HG03060 (cell line): Measurements from ENCODE around the gene PTPMT1.
"Not testable (repeated sequence)": the region's sequence is repeated elsewhere in the genome, so short reads cannot be mapped to it uniquely, and the experiment has no call there.

Experiments used
- ATAC-seq: cut with Tn5 transposase; IDR thresholded peaks from one replicate; pipeline ENCODE4 v1.9.1; 2021; ENCODE audit warnings: low read depth, moderate number of reproducible peaks; ENCODE audit not compliant: unreplicated experiment

The PTPMT1 gene

DNA sequence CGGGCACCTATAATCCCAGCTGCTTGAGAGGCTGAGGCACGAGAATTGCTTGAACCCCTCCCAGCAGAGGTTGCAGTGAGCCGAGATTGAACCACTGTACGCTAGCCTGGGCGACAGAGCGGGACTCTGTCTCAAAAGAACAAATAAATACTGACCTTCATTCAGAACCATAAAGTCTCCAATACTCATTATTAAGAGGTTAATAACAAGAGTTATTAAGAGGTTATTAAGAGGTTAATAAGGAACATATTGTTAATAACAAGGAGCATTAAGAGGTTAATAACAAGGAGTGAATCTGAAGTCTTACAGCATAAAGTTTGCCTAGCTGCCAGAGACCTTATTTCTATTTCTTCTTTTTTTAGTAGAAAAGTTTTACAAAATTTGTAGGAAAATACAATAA is 20.1 kb upstream of the PTPMT1 start:
- ATAC-seq, result no peak

- ATAC-seq, result not testable (repeated sequence)
Observed at GRCh38 chr11:47546274-47546673, 19.1 kb upstream of the PTPMT1 start.

- ATAC-seq, result no peak
Observed at GRCh38 chr11:47550288-47551047, 14.9 kb upstream of the PTPMT1 start.

GRCh38 chr11:47551086-47551485 is 14.3 kb upstream of the PTPMT1 start:
- ATAC-seq, result no peak

DNA sequence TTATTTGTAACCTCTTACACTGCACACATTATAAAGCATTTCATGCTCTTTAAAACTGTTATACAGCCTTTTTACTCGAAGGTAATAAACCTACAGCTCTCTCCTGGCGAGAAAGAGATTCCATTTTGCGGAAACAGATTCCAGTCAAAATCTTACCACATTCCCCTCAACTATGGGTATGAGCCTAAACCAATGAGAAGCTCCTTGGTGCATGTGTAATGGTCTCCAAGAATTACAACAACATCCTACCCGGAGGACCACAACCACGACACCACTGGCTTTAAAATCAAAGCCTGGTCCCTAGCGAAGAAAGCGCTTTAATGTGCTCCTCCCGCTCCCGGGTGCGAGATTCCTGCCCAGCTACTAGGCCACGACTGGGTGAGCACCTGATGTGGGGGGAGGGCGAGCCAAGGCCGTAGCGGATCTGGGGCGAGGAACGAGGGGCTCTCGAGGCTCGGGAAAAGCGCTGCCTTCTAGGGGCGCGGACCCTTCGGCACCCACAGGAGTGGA is 13.3 kb upstream of the PTPMT1 start:
- ATAC-seq, result no peak

GRCh38 chr11:47552566-47553405 is 12.6 kb upstream of the PTPMT1 start, which contains the start of gene CELF1:
CELF1 (minus strand) TSS chr11:47553132; CDS start chr11:47499523, 53,609 bp downstream.
- ATAC-seq, result peak; percentile 77

- ATAC-seq, result peak; percentile 23
Observed at GRCh38 chr11:47553406-47553743, 12.0 kb upstream of the PTPMT1 start.

DNA sequence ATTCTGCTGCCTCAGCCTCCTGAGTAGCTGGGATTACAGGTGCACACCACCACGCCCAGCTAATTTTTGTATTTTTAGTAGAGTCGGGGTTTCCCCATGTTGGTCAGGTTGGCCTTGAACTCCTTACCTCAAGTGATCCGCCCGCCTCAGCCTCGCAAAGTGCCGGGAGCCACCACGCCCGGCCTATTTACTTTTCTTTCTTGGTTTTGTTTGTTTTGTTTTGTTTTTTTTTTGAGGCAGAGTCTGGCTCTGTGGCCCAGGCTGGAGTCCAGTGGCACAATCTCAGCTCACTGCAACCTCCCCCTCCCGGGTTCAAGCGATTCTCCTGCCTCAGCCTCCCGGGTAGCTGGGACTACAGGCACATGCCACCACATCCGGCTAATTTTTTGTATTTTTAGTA is 8.4 kb upstream of the PTPMT1 start:
- not testable (repeated sequence) for ATAC-seq

DNA sequence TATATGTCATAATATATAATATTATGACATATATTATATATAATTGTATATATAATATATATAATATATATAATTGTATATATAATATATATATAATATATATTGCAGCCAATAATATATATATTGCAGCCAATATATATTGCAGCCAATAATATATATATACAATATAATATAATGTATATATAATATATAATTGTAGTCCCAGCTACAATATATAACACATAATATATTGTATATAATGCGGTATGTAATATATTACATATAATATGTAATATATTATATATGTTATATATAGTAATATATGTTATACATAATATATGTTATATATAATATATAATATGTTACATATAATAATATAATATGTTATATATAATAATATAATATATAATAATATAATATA is 6.7 kb upstream of the PTPMT1 start:
- ATAC-seq, result no peak

DNA sequence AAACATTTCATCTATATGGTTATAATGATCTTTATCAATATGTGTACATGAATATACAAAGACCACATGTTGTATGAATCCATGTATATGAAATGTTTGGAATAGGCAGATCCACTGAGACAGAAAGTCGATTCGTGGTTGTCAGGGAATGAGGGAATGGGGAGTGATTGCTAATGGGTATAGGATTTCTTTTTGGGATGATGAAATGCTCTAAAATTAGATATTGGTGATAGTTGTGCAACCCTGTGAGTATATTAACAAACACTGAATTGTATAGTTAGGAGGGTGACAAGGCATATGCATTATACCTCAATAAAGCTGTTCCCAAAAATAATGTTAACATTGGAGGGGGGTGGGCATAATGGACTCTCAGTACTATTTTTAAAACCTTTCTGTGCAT is 5.0 kb upstream of the PTPMT1 start:
- no peak for ATAC-seq

- not testable (repeated sequence) for ATAC-seq
Observed at GRCh38 chr11:47562393-47562792, 3.0 kb upstream of the PTPMT1 start.

DNA sequence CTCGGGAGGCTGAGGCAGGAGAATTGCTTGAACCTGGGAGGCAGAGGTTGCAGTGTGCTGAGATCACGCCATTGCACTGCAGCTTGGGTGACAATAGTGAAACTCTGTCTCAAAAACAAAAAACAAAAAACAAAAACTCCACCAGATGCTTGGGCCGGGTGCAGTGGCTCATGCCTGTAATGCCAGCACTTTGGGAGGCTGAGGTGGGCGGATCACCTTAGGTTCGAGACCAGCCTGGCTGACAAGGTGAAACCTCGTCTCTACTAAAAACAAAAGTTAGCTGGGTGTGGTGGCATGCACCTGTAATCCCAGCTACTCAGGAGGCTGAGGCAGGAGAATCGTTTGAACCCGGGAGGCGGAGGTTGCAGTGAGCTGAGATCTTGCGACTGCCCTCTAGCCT is 1.0 kb upstream of the PTPMT1 start:
- ATAC-seq, result not testable (repeated sequence)

GRCh38 chr11:47564933-47565339 is 463 bp upstream of the PTPMT1 start:
- no peak for ATAC-seq

DNA sequence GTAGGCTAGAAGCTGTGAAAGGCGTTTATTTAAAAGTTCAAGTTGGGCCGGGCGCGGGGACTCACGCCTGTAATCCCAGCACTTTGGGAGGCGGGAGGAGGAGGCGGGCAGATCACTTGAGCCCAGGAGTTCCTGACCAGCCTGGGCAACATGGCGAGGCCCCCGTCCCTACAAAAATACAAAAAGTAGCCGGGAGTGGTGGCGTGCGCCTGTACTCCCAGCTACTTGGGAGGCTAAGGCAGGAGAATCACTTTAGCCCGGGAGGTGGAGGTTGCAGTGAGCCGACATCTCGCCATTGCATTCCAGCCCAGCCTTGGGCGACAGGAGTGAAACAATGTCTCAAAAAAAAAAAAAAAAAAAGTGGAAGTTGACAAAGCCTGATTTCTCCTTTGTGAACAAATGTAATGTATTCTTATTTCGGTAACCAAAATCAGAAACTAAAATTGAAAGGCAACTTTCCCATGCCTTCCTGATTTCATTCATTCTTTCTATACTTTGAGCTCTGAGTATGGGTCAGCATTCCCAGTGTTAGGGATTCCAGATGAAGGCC is 825 bp downstream of the PTPMT1 start:
- ATAC-seq, result no peak

- ATAC-seq, result no peak
Observed at GRCh38 chr11:47569646-47570045, 4.2 kb downstream of the PTPMT1 start.

GRCh38 chr11:47570651-47571356 is 5.4 kb downstream of the PTPMT1 start:
- no peak for ATAC-seq

- no peak for ATAC-seq
Observed at GRCh38 chr11:47571357-47571729, 5.9 kb downstream of the PTPMT1 start.

GRCh38 chr11:47571895-47572294 is 6.5 kb downstream of the PTPMT1 start:
- no peak for ATAC-seq

- ATAC-seq, result no peak
Observed at GRCh38 chr11:47572715-47573255, 7.4 kb downstream of the PTPMT1 start.

- no peak for ATAC-seq
Observed at GRCh38 chr11:47573321-47573720, 7.9 kb downstream of the PTPMT1 start.
